ENCODE data around the gene ATAT1.
"Not testable (repeated sequence)": the region's sequence is repeated elsewhere in the genome, so short reads cannot be mapped to it uniquely, and the experiment has no call there.

ATAT1 gene

DNA sequence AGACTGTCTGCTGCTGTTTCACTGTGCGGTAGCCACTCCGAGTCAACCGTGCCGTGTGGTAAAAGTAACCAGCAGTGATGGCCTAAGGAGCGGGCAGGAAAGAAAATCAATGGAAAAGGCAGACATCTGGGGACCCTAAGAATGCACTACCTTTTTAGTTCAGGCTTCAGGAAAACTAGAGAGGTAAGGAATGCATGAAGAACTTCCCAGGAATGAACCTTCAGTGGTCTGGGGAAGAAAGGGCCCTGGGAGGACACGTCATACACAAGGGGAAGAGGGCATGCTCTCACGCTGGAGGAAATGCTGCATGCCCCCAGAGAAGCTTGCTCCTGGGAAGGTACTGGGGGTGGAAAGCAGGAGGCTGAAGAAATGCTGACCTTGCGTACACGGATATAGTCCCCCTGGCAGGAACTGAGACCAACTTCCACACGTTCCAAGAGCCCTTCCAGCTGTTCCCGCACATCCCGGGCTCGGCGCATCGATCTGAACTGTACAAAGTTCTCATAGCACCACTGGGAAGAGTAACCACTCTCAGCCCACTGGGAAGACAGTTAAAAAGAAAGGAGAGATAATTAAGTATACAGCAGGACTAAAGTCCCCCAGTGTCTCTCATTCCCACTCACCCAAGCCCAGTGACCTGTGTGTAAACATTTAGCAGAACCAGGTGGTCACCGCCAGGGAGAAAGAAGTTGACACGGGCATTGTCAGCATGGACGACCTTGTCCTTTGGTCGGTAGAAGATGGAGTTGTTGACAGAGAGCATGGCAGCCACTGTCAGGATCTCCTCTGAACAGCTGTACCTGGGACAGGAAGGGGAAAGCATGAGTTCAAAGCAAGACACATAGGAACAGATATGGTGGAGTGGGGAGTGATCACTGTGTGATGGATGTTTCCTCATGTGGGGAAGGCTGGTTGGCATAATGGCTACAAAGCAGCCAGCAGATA is 28.4 kb downstream of the ATAT1 start:
- DNase-seq = no peak

- no peak for DNase-seq
Measured at GRCh38 chr6:30655743-30656094, 29.0 kb downstream of the ATAT1 start.

- no peak for DNase-seq
Measured at GRCh38 chr6:30656513-30656912, 29.8 kb downstream of the ATAT1 start.

- DNase-seq = no peak
Measured at GRCh38 chr6:30657454-30657853, 30.8 kb downstream of the ATAT1 start.

- DNase-seq = not testable (repeated sequence)
Measured at GRCh38 chr6:30657922-30658321, 31.2 kb downstream of the ATAT1 start.

GRCh38 chr6:30664994-30665767 is 38.5 kb downstream of the ATAT1 start:
- no peak for DNase-seq

DNA sequence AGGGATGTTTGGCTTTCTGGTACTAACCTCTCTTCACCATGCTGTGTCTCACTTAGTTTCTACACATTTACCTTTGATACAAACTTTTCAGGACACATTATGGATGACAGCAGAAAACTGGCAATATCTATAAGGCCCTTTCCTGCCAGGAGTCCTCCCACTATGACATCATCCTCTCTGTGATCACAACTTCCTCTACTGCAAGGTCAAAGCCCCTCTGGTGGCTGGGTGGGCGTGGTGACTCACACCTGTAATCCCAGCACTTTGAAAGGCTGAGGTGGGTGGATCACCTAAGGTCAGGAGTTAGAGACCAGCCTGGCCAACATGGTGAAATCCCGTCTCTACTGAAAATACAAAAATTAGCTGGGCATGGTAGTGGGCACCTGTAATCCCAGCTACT is 39.6 kb downstream of the ATAT1 start:
- DNase-seq = not testable (repeated sequence)

- no peak for DNase-seq
Measured at GRCh38 chr6:30670760-30671527, 44.3 kb downstream of the ATAT1 start.

- peak; percentile 92 for DNase-seq
Measured at GRCh38 chr6:30672445-30673253, 46.0 kb downstream of the ATAT1 start, which contains the start of gene DHX16. TSS of gene DHX16 (minus strand) at chr6:30673006. CDS start at chr6:30672841, 165 bp downstream.

DNA sequence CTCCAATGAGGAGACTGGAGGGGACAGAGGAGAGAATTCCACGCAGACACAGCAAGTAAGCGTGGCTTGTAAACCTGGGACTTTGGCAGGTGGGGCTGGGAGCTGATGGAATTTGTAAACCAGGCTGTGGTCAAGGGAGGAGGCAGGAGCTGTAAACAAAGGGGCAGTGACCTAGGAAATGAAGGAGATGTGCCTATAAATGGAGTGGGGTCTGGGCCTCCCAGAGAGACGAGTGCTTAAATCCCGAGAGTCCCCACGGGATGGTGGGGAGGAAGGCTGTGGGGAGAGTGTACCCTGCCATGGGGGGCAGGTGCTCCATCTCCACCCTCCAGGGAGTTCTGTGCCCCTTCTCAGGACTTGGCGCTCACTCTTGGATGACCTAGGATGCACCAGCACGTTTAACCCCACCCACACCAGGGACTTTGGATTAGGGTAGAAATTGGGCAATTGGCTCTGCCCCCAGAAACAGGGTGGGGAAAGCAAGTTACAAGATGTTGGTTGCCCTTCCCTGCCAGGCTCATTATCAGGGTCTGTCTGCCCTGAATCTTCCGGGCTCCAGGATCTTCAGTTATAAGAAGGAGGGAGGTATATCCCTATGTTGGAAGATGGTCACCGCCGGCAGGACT is 50.1 kb downstream of the ATAT1 start:
- DNase-seq = no peak

DNA sequence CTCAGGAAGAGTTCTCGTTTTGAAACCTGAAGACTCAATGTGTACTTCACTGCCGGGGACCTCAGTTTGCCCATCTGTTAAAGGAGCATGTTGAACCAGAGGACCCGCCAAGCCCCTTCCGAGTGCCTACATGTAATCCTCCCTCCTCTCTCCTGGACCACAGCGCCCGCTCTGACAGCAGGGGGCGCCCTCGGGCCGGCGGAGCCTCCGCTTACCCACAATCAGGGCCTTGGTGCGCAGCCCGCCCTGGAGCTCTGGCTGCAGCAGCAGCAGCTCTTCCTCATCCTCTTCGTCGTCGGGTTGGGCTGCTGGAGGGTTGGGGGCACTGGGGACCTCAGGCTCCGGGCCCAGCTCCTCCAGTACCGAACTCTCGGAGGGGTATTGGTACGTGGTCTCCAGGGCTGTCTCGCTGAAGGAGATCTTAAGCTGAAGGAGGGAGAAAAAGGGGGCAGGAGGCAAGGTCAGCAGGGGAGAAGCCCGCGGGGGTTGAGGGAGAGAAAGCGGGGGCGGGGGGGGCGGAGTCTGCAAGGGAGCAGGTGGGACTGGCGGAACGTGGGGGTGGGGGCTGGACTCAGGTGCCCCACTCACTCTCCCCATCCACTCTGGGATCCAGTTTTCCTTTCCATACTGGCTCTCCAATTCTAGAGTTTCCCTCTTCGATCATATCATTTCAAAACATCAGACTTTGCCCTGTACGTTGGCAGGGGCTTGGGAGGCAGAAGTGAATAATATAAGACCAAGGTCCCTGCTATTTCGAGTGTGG is 52.5 kb downstream of the ATAT1 start:
- peak; percentile 94 for DNase-seq

- no peak for DNase-seq
Measured at GRCh38 chr6:30679765-30680535, 53.3 kb downstream of the ATAT1 start.

GRCh38 chr6:30681766-30682142 is 55.1 kb downstream of the ATAT1 start:
- DNase-seq = no peak

GRCh38 chr6:30682143-30683117 is 55.8 kb downstream of the ATAT1 start:
- DNase-seq = peak; percentile 93

DNA sequence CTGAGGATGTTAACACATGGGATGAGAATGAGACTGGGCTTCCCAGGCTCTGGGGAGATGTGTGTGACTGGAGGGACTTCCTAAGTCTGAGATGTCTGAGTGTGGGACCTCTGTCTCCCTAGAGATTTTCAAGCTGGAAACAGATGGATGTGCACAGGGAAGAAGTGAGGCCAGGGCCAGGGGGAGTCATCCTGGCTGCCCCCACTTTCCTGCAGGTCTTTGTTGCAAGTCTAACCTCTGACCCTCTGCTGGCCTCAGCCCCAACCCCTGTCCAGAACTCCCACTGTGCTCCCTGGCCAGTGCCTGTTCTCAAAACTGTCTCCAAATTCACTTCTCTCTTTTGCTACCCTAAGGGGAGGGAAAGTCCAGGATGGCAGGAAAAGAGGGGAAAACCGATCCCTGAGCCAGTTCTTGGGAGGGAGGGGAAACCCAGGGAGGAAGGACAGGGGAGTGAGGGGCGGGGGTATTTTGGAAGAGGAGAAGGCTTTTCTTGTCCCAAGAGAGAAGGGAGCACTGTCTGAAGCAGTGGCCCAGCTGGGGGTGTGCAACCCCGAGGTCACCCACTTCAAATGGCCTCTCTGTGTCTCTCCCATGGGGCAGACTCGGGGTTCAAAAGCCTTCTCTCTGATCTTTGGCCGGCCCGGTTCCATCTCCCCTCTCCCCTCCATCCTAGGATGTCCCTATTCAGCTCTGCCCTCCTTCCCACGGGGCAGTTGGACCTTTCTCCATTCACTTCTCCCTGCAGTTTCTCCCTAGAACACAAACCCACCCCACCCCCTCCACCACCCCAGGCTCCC is 56.7 kb downstream of the ATAT1 start:
- no peak for DNase-seq

GRCh38 chr6:30683980-30684338 is 57.3 kb downstream of the ATAT1 start:
- DNase-seq = no peak

- peak; percentile 55 for DNase-seq
Measured at GRCh38 chr6:30684386-30685156, 57.9 kb downstream of the ATAT1 start.

All from activated gamma-delta T cell treated with Interleukin-2 at 50 U/mL for 16 hours (primary cell).